HG02642 (cell line): ENCODE data around the gene UBTD1.

ENCODE experiments used
- ATAC-seq: cut with Tn5 transposase; IDR thresholded peaks from one replicate; pipeline ENCODE4 v1.9.1; 2021; ENCODE audit warnings: mild to moderate bottlenecking; ENCODE audit not compliant: unreplicated experiment, poor library complexity

UBTD1 gene

GRCh38 chr10:97578171-97578844 is 79.6 kb downstream of the UBTD1 start:
- no peak for ATAC-seq

GRCh38 chr10:97580421-97581367 is 82.0 kb downstream of the UBTD1 start:
- no peak for ATAC-seq

- ATAC-seq: no peak
Observed at GRCh38 chr10:97582169-97582568, 83.4 kb downstream of the UBTD1 start.

GRCh38 chr10:97583476-97583875 is 84.8 kb downstream of the UBTD1 start:
- ATAC-seq: no peak

- no peak for ATAC-seq
Observed at GRCh38 chr10:97584060-97584797, 85.5 kb downstream of the UBTD1 start, which contains the start of gene HOGA1. HOGA1 (plus strand) TSS chr10:97584389; CDS start chr10:97584704, 315 bp downstream.

- no peak for ATAC-seq
Observed at GRCh38 chr10:97584798-97585438, 86.2 kb downstream of the UBTD1 start.

GRCh38 chr10:97585439-97585811 is 86.7 kb downstream of the UBTD1 start:
- ATAC-seq: no peak

GRCh38 chr10:97587183-97587582 is 88.5 kb downstream of the UBTD1 start:
- ATAC-seq: no peak

GRCh38 chr10:97589479-97589878 is 90.8 kb downstream of the UBTD1 start, which contains the start of gene C10orf62:
C10orf62 (plus strand) TSS chr10:97589721; CDS start chr10:97589898, 177 bp downstream.
- ATAC-seq: no peak

- ATAC-seq: no peak
Observed at GRCh38 chr10:97590082-97590747, 91.5 kb downstream of the UBTD1 start.

- ATAC-seq: no peak
Observed at GRCh38 chr10:97590748-97591495, 92.2 kb downstream of the UBTD1 start.

GRCh38 chr10:97593421-97593820 is 94.7 kb downstream of the UBTD1 start:
- no peak for ATAC-seq

GRCh38 chr10:97596101-97597082 is 97.7 kb downstream of the UBTD1 start:
- no peak for ATAC-seq

GRCh38 chr10:97597778-97598177 is 99.1 kb downstream of the UBTD1 start:
- no peak for ATAC-seq

GRCh38 chr10:97598407-97599271 is 99.9 kb downstream of the UBTD1 start:
- ATAC-seq: no peak

- ATAC-seq: no peak
Observed at GRCh38 chr10:97599272-97599619, 100.5 kb downstream of the UBTD1 start.

GRCh38 chr10:97600616-97601015 is 101.9 kb downstream of the UBTD1 start:
- ATAC-seq: no peak
